ENCODE measurements around the gene NAALADL2.

Gene NAALADL2

DNA sequence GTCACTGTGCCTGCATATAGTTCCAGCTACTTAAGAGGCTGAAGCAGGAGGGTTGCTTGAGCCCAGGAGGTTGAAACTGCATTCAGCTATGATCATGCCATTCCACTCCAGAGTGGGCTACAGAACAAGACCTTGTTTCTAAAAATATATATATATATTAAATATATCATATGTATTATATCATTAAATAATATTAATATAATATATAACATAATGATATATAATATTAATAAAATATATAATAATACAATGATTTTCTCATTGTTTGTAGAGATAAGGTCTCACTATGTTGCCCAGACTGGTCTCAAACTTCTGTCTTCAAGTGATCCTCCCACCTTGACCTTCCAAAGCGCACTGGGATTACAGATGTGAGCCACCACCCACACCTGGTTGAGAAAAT lies 101.8 kb downstream of the NAALADL2 start:
- no peak for DNase-seq (ENCODE audit: low read depth)

DNA sequence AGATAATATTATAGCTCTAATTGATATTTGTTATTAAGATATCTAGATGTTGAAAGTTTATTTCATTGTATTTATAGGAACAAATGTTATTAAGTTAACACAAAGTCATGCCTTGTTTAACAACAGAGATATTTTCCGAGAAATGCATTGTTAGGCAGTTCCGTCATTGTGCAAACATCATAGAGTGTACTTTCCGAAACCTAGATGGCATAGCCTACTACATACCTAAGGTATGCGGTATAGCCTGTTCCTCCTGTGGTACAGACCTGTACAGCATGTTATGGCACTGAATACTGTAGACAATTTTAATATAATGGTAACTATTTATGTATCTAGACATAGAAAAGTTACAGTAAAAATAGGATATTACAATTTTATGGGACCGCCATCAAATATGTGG lies 114.3 kb downstream of the NAALADL2 start:
- no peak for DNase-seq (ENCODE audit: low read depth)

DNA sequence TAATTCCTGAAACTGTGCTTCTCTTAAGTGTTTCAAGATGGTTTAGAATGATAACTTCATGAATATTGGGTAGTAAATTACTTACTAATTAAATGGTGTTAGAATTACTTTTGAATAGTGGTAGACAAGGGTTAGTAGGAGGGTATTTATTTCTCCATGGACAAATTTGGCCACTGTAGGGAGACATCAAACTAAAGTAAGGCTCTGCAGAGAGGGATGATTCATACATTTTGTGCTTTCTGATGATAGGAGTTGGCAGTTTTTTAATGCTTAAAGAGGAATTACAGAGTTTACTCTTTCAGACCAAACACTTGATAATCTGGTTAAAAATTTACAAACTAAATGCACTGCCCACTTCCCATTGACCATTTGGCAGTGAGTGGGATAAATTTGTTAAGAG lies 127.6 kb downstream of the NAALADL2 start:
- DNase-seq (ENCODE audit: low read depth), result peak; percentile 60

DNA sequence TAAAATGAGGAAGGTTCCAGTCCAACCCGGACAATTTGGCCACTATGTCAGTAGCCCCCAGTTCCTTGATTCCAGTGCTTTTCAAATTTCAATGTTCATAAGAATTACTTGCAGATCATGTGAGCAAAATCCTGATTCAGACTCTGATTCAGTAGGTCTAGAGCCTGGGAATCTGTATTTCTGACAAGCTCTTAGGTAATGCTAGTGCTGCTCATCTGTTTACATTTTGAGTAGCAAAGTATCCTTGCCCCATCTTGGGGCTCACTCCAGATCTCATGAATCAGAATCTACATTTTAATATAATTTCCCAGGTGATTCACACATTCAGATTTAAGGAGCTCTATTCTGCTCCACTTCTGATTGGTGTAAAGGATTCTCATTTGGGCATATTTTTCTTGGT lies 142.0 kb downstream of the NAALADL2 start:
- DNase-seq (ENCODE audit: low read depth), result no peak

DNA sequence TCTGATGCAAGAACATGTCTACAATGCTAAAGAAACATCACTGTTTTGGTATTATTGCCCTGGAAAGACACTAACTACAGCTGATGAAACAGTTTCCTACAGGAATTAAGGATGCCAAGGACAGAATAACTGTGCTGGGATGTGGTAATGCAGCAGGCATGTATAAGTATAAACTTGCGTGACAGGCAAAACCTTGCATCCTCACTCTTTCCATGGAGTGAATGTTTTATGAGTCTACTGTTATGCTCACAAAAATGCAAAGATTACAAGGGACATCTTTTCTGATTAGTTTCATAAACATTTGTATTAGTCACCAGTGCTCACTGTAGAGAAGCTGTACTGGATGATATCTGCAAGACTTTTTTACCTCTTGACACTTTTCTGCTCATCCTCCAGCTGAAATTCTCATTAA lies 143.6 kb downstream of the NAALADL2 start:
- peak; percentile 100 for DNase-seq (ENCODE audit: low read depth)

DNA sequence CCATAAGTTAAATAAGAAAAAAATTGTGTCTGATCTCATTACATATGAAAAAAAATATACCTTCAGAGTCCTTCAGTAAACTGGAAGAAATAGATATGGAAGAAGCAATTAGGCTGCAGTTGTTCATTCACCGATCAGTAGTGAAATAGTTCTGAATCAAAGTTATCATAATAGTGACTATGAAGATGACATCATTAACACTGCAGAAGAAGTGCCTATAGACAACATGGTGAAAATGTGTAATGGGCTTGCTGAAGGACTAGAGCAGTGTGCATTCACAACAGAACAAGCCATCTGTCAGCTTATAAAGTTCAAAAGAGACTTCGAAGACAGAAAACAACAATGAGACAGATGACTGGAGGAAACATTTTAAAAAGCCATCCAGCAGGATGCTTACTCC lies 144.5 kb downstream of the NAALADL2 start:
- no peak for DNase-seq (ENCODE audit: low read depth)

DNA sequence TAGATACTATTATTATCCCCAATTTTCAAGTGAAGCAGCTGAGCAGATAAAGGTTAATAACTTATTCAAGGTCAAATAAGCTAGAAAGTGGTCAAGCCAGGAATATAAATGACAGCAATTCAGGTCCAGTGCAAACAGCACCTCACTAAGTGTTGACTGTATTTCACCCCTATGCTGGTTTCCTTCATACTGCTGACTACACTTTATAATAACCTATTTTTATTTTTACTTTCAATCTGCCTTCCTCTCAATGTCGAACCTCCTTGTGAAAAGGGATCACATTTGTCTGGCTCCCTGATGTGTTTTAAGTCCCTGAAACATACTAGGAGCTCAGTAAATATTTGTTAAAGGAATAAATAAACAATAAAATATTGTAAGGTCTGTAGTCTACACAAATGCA lies 146.1 kb downstream of the NAALADL2 start:
- no peak for DNase-seq (ENCODE audit: low read depth)

DNA sequence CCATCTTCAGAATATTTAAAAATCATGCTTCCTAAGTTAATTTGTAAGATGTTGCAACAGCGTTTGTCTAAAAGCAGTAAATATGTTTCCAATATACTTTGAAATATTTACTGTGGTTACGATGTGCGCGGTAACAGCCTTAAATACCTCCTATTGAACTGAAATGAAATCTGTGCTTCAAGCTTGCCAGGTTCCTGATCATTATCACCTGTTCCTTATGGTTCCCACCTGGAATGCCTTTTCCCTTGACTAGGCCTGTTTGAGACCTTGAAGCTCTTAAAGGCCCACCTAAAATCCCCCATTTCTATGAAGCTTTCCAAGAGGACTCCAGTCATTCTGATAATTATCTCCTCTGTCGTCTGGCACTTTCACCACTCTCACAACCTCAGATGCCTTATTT lies 146.7 kb downstream of the NAALADL2 start:
- no peak for DNase-seq (ENCODE audit: low read depth)

DNA sequence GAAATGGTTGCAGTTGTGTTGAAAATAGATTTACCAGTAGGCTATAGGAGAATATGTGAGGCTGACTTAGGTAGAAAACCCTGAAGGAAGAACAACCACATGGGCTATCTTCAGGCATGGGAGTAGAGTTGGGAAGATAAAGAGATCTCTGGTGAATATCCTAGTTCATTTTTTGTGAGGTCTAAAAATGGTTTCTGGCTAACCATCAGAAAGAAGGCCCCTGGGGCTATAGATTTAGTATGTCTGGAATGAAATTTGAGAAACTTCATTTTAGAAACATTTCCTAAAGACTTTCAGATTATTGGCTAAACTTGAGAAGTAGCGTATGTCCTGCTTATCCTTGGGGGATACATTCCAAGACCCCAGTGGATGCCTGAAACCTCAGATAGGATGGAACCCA lies 148.2 kb downstream of the NAALADL2 start:
- peak; percentile 74 for DNase-seq (ENCODE audit: low read depth)

DNA sequence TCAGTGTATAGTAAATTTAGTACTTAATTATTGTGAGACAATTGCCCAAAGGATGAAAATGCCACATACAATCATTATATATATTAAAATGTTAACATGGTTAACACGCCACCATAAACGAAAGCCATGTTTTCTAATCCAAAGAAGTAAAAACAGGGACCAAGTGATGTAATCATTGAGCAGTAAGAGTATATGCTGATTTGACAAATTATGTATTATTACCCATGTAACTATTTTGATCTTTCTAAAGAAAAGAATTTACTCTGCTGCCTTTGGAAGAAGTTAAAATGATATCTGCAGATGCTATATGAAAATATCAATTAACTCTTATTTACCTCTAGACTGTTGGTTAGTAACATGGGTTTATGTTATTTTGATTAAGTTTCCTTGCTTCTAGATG lies 150.2 kb downstream of the NAALADL2 start:
- DNase-seq (ENCODE audit: low read depth), result no peak

DNA sequence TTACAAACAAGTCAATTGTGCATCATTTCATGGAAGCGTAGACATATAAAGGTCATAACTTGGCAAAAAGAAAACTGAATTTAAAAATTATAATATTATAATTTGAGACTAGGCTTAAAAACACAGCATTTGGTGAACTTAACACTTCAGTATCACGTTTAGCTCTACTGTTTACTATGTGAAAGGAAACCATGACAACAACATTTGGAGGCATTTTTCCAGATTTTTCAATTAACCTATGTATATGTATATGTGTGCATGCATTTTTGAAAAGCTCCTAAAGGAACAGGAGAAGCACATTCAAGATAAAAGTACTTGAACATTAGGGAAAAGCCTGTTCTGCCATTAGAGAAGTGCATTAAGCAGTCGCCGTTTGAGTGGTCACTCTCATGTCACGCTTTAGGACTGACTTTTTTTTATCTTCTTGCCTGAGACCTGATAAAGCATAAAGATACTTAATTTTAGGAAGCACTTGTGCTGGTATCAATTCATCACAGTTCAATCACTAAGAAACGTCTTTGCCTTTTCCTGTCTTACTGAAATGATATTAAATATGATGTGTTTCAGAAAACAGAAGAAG lies 156.0 kb downstream of the NAALADL2 start:
- DNase-seq (ENCODE audit: low read depth), result no peak

DNA sequence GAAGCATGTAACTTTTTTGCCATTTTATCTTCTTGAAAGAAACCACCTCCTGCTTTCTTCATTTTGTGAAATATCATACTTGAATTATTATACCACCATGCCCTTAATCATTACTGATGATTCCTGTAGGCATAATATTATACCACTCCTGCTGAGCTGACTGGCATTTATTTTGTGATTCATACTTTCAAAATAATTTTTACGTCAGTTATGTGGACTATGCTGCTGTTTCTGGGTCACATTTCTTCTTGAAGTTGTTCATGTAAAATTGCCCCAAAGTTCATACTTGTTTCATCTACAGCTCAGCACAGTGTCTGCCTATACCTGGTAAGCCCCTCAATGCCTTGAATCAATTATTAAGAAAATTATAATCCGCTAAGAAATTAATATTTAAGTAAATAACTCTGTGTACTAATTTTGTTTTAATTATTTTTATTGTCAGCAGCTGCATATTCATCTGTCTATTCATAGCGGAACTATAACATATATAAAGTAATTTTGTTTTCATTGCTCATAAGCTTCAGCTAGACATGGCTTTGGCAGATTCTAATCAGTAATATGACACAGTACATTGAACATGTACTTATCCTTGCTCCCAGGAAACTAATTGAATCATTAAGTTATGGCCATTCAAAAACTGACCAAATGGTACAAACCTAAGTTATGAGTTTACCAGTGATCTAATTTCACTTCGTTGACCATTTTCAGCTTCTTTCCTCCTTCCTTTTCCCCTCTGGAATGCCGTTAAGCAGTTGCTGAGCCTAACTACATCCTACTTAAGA lies 160.0 kb downstream of the NAALADL2 start:
- DNase-seq (ENCODE audit: low read depth), result no peak

DNA sequence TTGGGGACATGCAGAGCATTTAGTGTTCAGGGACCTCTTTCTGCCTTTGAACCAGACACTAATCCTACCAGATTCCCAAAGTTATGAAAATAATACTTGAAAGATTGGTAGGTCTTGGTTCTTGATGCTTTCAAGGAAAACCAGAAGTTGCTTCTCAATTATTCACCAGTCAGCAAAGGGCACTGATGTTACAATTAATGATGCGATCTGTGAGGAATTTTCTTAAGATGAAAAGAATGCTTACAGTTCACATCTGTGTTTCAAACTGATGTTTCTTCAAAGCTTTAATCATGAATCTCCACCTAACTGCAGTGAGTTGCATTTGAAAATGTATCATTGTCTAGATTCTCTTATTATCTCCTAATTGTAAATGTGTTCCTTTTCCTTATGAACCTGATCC lies 161.0 kb downstream of the NAALADL2 start:
- DNase-seq (ENCODE audit: low read depth), result peak; percentile 61

DNA sequence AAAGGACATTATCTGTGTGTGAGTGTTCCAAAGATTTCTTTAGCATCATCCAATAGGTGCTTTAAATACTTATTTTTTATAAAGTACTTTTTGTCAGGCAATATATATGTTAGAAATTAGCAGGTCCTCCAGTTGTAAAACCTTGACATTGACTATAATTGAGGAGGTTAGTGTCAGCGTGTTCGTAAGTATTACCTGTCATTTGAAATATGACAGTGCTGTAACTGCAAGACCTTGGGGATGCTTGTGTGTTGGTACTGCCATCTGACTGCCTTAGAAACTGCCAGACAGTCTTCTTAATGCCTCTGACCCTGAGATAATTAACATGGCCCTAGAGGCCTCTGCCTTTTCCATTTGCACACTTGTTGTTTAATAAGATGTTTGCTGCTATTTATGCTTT lies 170.7 kb downstream of the NAALADL2 start:
- DNase-seq (ENCODE audit: low read depth), result no peak

DNA sequence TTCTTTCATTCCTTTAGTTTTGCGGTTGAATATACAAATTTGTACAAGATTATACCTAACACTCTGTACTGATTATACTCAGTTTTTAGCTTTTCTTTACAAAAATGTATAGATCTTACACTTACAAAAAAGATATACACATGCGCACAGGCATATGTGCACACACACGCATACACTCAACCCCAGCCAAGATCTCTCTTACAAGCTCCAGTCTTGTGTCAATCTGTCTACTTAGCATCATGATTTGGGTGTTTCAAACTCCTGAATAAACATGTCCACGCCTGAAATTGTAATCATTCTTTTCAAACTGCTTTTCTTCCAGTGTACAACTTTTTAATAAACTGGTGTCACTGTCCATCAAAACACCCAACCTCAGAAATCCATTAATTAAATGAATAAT lies 180.7 kb downstream of the NAALADL2 start:
- no peak for DNase-seq (ENCODE audit: low read depth)

DNA sequence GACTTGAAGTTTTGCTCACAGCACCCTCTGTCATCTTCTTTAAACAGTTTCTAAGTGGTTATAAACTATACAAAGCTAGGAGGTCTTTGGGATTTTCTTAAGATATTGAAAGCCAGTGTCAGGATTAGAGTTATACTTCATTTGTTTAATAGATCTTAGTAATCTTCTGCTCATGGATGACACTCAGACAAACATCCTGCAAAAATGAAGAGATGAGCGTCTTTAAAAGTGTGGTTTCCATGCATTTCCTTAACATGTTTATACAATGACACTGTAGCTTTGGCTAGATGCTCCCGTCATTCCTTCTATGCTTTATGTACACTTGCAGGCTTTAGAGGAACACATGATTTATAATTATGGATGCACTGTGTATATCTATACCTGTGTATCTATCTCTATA lies 182.2 kb downstream of the NAALADL2 start:
- peak; percentile 81 for DNase-seq (ENCODE audit: low read depth)

DNA sequence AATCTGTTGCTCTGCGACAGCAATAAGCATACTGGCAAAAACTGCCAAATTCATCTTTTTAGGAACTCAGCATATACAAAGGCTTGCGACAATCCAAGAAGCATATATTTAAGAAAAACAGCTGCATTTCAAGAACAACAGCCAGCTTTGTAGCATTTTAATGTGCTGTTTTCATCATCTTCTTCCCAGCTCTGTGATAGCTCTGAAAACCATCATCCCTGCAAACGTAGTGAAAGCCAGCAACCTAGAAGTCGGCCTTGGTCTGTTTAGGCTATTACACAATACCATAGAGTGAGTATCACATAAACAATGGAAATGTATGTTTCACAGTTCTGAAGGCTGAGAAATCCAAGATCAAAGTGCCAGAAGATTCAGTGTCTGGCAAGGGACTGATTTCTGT lies 187.5 kb downstream of the NAALADL2 start:
- no peak for DNase-seq (ENCODE audit: low read depth)

DNA sequence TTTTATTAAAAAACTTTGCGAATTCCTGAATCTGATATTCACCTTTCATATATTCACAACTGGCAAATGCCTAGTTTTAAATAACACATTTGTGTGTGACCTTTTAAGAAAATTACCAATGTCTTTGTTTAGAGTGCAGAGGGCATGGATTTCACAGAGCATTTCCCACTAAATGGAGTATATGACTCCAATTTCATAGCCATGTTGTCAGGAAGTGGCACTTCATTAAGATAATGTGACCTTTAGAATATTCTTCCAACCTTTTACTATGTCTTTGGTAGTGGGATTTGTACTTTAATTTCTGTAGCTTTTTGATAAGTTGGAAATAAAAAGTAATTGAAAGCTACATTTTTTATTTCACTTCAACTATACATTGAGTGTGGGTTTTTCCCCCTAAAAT lies 188.7 kb downstream of the NAALADL2 start:
- DNase-seq (ENCODE audit: low read depth), result no peak

DNA sequence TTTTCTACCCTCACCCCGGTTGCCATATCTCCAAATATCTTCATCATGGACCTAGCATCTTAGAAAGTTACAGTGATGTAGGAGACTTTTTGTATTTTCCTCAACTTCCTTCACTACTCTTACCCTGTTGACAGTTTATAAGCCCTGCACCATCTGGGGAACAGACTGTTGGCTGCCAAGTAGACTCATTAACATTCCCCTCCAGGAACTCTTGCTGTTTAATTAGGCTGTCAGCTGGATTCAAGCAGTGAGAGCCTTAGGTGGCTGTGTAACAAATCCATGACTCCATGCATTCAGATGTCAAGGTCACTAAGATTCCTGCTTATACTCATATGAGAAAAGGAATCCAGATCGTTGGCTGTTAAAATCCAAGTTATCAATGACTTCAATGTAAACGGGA lies 198.3 kb downstream of the NAALADL2 start:
- DNase-seq (ENCODE audit: low read depth), result peak; percentile 42

DNA sequence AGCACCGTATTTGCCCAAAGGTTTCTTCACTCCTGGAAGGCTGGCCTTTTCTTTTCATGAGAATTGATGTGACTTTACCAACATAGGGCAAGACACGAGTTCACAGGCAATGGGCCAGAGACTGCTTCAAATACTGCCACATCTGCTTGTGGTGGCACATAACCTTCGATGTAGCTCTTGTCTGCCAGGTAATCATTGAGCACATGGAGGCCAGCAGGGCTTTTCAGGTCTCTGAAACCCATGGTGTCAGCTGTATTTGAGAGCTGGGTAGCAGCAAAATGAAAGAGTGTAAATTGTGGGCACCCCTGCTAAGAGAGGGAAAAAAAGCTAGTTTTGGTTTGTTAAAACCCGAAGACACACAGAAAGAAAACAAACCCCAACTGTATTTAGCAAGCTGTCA lies 200.7 kb downstream of the NAALADL2 start:
- no peak for DNase-seq (ENCODE audit: low read depth)

DNA sequence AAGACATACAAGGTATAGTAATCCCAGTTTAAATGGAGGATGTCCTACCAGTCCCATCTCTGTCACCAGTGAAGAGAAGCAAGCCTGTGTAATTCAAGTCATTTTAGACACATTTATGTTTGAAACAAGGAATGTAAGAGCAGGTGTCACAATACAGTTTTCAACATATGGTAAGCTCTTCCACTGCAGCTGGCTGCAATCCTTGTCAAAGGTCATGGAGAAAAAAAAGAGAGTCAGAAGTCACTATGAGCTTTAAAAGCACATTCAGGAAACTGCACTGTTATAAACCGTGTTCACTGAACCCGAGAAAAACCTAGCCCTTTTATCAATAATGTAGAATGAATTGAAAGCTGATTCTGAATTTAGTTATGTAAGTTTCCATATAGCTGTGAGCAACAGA lies 206.4 kb downstream of the NAALADL2 start:
- DNase-seq (ENCODE audit: low read depth), result peak; percentile 9

DNA sequence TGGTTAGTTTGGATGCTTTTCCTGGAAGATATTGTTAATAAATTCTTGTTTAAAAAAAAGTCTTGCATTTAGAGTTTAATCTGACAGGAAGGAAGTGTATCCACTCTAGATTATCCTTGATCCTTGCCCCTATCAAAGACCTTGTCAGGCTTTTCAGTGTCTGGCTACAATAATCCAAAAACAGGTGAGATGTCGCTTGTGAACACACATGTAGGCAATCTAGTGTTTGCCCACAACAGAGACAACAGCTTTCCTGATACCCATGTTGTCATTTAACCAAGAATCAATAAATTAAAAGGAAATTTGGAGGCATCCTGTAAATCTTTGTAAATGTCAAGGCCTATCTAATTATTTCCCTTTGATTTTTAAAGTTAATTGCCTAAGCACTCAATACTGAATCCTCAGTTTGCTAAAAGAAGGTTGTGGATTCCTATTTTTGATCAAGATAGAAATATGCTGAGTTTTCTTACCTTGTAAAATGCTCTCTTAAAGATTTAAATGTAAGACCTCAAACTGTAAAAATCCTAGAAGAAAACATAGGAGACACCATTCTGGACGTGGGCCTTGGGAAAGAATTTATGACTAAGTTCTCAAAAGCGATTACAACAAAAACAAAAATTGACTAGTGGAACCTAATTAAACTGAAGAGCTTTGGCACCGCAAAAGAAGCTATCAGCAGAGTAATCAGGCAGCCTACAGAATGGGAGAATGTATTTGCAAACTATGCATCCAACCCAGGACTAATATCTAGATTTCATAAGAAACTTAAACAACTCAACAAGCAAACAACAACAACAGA lies 207.7 kb downstream of the NAALADL2 start:
- peak; percentile 84 for DNase-seq (ENCODE audit: low read depth)

DNA sequence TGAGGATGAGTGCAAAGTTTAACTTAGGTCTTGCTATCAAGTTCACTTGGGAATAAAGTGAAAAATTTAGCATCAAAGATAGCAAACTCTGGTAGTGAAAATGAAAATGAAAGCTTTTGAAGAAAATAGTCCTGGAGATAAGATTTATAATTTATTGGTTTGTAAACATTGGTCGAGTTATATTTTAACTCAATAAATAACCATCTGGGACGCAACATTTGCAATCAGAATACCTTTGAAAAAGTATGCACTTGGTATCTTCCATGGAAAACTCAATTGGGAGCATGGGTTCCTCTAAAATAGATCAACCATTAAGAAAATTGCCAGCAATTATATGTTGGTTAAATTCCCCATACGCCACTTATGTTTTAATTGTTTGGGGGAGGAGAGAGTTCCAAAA lies 209.5 kb downstream of the NAALADL2 start:
- DNase-seq (ENCODE audit: low read depth), result no peak

Measured in EH (cell line).